ENCODE measurements around the gene BLTP3B. TPM values are rescaled to one million over a fixed set of nuclear protein-coding genes. Genes with fewer than 3 reads are reported as not detected.
A peak's percentile ranks its signal among the peaks of the same experiment; 100 is the strongest.

Gene BLTP3B
- total RNA-seq, 1 donor from 2014 or later, result 11.9 TPM

DNA sequence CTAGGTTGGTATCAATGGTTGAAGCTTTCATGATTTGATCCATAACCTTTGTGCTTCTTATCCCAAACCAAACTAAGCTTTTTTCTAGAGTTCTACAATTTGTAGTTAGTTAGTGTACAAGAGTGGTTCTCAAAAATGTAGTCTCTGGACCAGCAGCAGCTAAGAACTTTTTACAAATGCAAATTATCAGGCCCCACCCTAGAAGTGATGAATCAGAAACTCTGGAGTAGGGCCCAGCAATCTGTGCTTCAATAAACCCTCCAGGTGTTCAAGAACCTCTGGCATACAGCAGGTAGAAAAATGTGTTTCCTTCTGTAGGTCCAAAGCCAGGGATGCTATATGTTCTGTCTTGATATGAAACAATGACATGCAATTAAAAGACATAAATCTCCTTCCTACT lies 31.8 kb upstream of the BLTP3B start:
- Histone ChIP-seq H3K36me3 (no peaks in the 10 kb centered on the region), H3K9me3 (replicated peaks) (no peaks in the 10 kb centered on the region), H3K27me3 (ENCODE audit: low read depth) (no peaks in the 10 kb centered on the region), H3K27ac (replicated peaks) (no peak overlapping the region), H3K4me3 (no peak overlapping the region), H3K4me1 (no peaks in the 10 kb centered on the region)
- intact Hi-C loops (cut with micrococcal nuclease), result no loop called here
- TF ChIP-seq, protein P1, sequence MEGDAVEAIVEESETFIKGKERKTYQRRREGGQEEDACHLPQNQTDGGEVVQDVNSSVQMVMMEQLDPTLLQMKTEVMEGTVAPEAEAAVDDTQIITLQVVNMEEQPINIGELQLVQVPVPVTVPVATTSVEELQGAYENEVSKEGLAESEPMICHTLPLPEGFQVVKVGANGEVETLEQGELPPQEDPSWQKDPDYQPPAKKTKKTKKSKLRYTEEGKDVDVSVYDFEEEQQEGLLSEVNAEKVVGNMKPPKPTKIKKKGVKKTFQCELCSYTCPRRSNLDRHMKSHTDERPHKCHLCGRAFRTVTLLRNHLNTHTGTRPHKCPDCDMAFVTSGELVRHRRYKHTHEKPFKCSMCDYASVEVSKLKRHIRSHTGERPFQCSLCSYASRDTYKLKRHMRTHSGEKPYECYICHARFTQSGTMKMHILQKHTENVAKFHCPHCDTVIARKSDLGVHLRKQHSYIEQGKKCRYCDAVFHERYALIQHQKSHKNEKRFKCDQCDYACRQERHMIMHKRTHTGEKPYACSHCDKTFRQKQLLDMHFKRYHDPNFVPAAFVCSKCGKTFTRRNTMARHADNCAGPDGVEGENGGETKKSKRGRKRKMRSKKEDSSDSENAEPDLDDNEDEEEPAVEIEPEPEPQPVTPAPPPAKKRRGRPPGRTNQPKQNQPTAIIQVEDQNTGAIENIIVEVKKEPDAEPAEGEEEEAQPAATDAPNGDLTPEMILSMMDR (IDR thresholded peaks at IDR 0.05; ENCODE audit: borderline replicate concordance), result no peak
- DNase-seq, result no peak

DNA sequence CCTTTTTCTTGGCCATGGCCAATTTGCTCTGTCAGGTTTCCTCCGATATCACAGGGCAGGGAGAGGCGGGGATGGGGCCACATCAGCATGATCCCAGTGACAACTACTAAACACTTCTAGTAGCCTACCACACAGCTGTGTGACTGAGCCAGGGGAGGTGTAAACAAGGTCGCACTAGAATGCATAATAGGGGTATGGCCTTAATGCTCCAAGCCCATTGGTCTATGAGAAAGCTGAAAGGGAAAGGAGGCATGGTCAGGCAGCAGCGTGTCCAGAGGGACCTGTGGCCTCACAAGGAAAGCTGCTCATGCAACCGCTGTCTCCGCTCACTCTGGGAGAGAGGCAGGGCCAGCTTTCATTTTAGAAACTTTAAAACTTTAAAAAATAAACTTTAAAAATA lies 30.4 kb upstream of the BLTP3B start:
- DNase-seq, result no peak
- Histone ChIP-seq H3K4me3 (no peak overlapping the region), H3K27ac (replicated peaks) (no peak overlapping the region), H3K27me3 (ENCODE audit: low read depth) (no peaks in the 10 kb centered on the region), H3K4me1 (no peaks in the 10 kb centered on the region), H3K36me3 (no peaks in the 10 kb centered on the region), H3K9me3 (replicated peaks) (no peaks in the 10 kb centered on the region)
- TF ChIP-seq, protein P1 (IDR thresholded peaks at IDR 0.05; ENCODE audit: borderline replicate concordance), result no peak
- intact Hi-C loops (cut with micrococcal nuclease), result no loop called here

DNA sequence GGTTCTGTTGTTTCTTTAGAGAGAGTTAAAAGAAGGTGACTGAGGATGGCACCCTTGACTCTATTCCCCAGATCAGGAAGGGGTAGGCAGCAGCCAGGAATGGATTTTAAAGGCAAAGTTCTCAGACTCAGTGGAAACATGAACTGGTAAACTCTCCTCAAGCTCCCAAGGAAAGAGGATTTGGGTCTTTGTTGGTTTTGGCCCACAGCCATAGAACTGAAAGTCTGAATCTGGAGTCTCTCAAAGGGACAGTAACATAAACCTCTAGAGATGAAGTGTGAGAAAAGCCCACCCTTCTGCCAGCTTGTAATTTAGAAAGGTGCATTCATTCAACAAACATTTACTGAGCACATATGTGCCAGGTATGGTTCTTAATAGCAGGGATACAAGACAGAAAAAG lies 28.6 kb upstream of the BLTP3B start:
- Histone ChIP-seq H3K27me3 (ENCODE audit: low read depth) (no peaks in the 10 kb centered on the region), H3K9me3 (replicated peaks) (no peaks in the 10 kb centered on the region), H3K4me3 (no peak overlapping the region), H3K27ac (replicated peaks) (peak overlapping the region; percentile 50), H3K36me3 (no peaks in the 10 kb centered on the region), H3K4me1 (no peaks in the 10 kb centered on the region)
- intact Hi-C loops (cut with micrococcal nuclease), result no loop called here
- DNase-seq, result no peak
- TF ChIP-seq, protein P1 (IDR thresholded peaks at IDR 0.05; ENCODE audit: borderline replicate concordance), result no peak

DNA sequence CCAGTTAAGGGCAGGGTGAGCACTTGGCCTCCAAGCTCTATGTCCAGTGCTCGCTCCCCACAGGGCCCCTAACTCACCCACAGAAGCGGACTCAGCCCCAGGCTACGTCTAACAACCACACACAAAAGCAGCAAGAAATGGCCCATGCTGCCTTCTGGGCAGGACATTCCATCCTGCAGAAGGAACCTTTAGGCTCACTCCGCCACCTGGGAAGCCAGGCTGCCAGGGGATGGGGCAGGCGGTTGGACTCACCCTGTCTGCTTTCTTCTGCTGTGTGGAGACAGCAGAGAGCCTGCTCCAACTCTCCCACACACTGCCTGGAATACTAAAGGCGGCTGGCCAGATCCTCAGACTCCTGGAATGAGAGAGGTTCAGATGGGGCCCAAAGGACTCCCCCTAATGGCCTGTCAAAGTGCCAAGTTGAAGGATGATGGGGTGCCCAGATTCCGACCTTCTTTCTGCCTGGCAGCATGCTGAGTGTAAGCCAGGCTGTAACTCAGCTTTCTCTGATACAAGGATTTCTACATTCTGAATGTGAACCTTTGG lies 27.7 kb upstream of the BLTP3B start:
- Histone ChIP-seq H3K27me3 (ENCODE audit: low read depth) (no peaks in the 10 kb centered on the region), H3K27ac (replicated peaks) (peak overlapping the region; percentile 38), H3K9me3 (replicated peaks) (no peaks in the 10 kb centered on the region), H3K4me3 (no peak overlapping the region), H3K4me1 (no peaks in the 10 kb centered on the region), H3K36me3 (no peaks in the 10 kb centered on the region)
- TF ChIP-seq, protein P1 (IDR thresholded peaks at IDR 0.05; ENCODE audit: borderline replicate concordance), result no peak
- intact Hi-C loops (cut with micrococcal nuclease), result no loop called here
- no peak for DNase-seq

DNA sequence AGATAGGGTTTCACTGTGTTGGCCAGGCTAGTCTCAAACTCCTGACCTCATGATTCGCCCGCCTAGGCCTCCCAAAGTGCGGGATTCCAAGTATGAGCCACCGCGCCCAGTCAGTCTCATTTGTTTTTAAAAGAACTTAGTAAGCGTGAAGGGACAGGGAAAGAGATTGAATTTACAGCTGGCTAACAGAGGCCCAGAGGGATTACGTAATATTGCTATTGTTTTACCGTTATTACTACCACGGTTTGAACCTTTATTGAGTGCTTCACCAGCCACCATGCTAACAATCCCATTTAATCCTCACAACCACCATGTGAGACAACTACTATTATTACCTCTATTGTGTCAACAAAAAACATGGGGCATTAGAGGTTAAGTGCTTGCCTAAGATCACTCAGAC lies 26.7 kb upstream of the BLTP3B start:
- Histone ChIP-seq H3K4me1 (peaks cover 3% of the 10 kb centered on the region), H3K4me3 (no peak overlapping the region), H3K27me3 (ENCODE audit: low read depth) (no peaks in the 10 kb centered on the region), H3K36me3 (no peaks in the 10 kb centered on the region), H3K9me3 (replicated peaks) (no peaks in the 10 kb centered on the region), H3K27ac (replicated peaks) (no peak overlapping the region)
- TF ChIP-seq, protein P1 (IDR thresholded peaks at IDR 0.05; ENCODE audit: borderline replicate concordance), result no peak
- DNase-seq, result no peak
- intact Hi-C loops (cut with micrococcal nuclease), result no loop called here

Data from left ventricle myocardium inferior (tissue), 1 donor.